ENCODE data around the gene CAMK2B.

The CAMK2B gene

GRCh38 chr7:44231088-44231487, 94.3 kb downstream of the CAMK2B start:
- TF ChIP-seq SPI1 (IDR thresholded peaks at IDR 0.05; ENCODE audit: low read depth, low read length) = no peak
- DNase-seq (ENCODE audit: insufficient read length, low spot score) = no peak
- no peak for FAIRE-seq

- no peak for FAIRE-seq
- DNase-seq (ENCODE audit: insufficient read length, low spot score) = no peak
- TF ChIP-seq TAF1 (IDR thresholded peaks at IDR 0.05; ENCODE audit: low read depth, low read length) (no peak), POLR2A (IDR thresholded peaks at IDR 0.05; ENCODE audit: low read depth, low read length) (no peak), PAX5 (IDR thresholded peaks at IDR 0.05; ENCODE audit: insufficient read depth, low read length, severe bottlenecking) (no peak), SPI1 (IDR thresholded peaks at IDR 0.05; ENCODE audit: low read depth, low read length) (no peak), POU2F2 (IDR thresholded peaks at IDR 0.05; ENCODE audit: low read depth, low read length) (no peak), POLR2AphosphoS5 (IDR thresholded peaks at IDR 0.05; ENCODE audit: low read depth, low read length) (no peak)
These were observed 95.1 kb downstream of the CAMK2B start for GRCh38 chr7:44230286-44230685.

GRCh38 chr7:44229546-44230105, 95.8 kb downstream of the CAMK2B start:
- DNase-seq (ENCODE audit: insufficient read length, low spot score) (no peak), FAIRE-seq (no peak)
- no peak for TF ChIP-seq POU2F2 (IDR thresholded peaks at IDR 0.05; ENCODE audit: low read depth, low read length)
- no peak for TF ChIP-seq POLR2A (IDR thresholded peaks at IDR 0.05; ENCODE audit: low read depth, low read length)
- TF ChIP-seq SPI1 (IDR thresholded peaks at IDR 0.05; ENCODE audit: low read depth, low read length) = no peak
- no peak for TF ChIP-seq POLR2AphosphoS5 (IDR thresholded peaks at IDR 0.05; ENCODE audit: low read depth, low read length)
- no peak for TF ChIP-seq TAF1 (IDR thresholded peaks at IDR 0.05; ENCODE audit: low read depth, low read length)
- no peak for TF ChIP-seq PAX5 (IDR thresholded peaks at IDR 0.05; ENCODE audit: insufficient read depth, low read length, severe bottlenecking)

GRCh38 chr7:44228571-44229350, 96.6 kb downstream of the CAMK2B start:
- FAIRE-seq = no peak
- TF ChIP-seq TAF1 (IDR thresholded peaks at IDR 0.05; ENCODE audit: low read depth, low read length) = no peak
- TF ChIP-seq POLR2A (IDR thresholded peaks at IDR 0.05; ENCODE audit: low read depth, low read length) = no peak
- no peak for TF ChIP-seq POLR2AphosphoS5 (IDR thresholded peaks at IDR 0.05; ENCODE audit: low read depth, low read length)
- TF ChIP-seq SPI1 (IDR thresholded peaks at IDR 0.05; ENCODE audit: low read depth, low read length) = no peak
- TF ChIP-seq POU2F2 (IDR thresholded peaks at IDR 0.05; ENCODE audit: low read depth, low read length) = no peak
- TF ChIP-seq PAX5 (IDR thresholded peaks at IDR 0.05; ENCODE audit: insufficient read depth, low read length, severe bottlenecking) = no peak

DNA sequence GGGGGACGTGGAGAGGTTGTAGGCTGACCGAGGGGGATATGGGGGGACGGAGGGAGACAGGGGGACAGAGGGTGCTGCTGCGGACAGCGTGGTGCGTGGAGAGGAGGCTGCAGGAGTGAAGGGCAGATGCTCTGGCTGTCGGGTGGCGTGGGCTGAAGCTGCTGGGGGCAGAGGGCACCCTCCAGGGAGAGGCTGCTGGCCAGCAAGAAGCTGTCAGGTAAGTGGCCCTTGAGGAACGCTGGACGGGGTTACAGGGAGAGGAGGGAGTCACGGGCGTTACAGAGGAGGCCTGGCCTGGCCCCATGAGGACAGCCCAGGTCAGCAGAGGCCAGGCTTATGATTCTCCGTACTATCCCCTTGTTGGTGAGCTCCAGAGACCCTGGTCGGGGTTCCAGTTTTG, 97.5 kb downstream of the CAMK2B start:
- no peak for DNase-seq (ENCODE audit: insufficient read length, low spot score)
- FAIRE-seq = no peak
- no peak for TF ChIP-seq POU2F2 (IDR thresholded peaks at IDR 0.05; ENCODE audit: low read depth, low read length)
- TF ChIP-seq SPI1 (IDR thresholded peaks at IDR 0.05; ENCODE audit: low read depth, low read length) = no peak
- no peak for TF ChIP-seq POLR2AphosphoS5 (IDR thresholded peaks at IDR 0.05; ENCODE audit: low read depth, low read length)
- TF ChIP-seq PAX5 (IDR thresholded peaks at IDR 0.05; ENCODE audit: insufficient read depth, low read length, severe bottlenecking) = no peak
- no peak for TF ChIP-seq POLR2A (IDR thresholded peaks at IDR 0.05; ENCODE audit: low read depth, low read length)

More at GRCh38 chr7:44228571-44229350, 96.6 kb downstream of the CAMK2B start:
- DNase-seq (ENCODE audit: insufficient read length, low spot score) = no peak

DNA sequence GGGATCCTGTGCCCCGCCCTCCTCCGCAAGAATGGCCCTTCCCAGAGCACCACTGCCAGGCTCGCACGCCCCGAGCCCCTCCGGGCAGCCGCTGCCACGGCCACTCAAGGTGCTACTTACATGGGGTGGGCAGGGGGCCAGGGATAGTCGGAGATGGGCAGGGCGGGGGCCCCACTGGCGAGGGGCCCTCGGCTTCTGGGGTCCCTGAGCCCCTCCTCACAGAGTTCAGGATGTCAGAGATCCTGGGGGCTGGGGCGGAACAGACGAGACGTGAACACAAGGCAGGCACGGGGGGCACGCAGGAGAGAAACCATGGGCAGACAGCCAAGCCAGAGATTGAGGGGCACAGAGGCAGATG, 99.0 kb downstream of the CAMK2B start:
- DNase-seq (ENCODE audit: insufficient read length, low spot score) = no peak
- TF ChIP-seq POLR2A (IDR thresholded peaks at IDR 0.05; ENCODE audit: low read depth, low read length) (no peak), SPI1 (IDR thresholded peaks at IDR 0.05; ENCODE audit: low read depth, low read length) (no peak), POU2F2 (IDR thresholded peaks at IDR 0.05; ENCODE audit: low read depth, low read length) (no peak), TAF1 (IDR thresholded peaks at IDR 0.05; ENCODE audit: low read depth, low read length) (no peak), POLR2AphosphoS5 (IDR thresholded peaks at IDR 0.05; ENCODE audit: low read depth, low read length) (no peak), PAX5 (IDR thresholded peaks at IDR 0.05; ENCODE audit: insufficient read depth, low read length, severe bottlenecking) (no peak)
- no peak for FAIRE-seq

DNA sequence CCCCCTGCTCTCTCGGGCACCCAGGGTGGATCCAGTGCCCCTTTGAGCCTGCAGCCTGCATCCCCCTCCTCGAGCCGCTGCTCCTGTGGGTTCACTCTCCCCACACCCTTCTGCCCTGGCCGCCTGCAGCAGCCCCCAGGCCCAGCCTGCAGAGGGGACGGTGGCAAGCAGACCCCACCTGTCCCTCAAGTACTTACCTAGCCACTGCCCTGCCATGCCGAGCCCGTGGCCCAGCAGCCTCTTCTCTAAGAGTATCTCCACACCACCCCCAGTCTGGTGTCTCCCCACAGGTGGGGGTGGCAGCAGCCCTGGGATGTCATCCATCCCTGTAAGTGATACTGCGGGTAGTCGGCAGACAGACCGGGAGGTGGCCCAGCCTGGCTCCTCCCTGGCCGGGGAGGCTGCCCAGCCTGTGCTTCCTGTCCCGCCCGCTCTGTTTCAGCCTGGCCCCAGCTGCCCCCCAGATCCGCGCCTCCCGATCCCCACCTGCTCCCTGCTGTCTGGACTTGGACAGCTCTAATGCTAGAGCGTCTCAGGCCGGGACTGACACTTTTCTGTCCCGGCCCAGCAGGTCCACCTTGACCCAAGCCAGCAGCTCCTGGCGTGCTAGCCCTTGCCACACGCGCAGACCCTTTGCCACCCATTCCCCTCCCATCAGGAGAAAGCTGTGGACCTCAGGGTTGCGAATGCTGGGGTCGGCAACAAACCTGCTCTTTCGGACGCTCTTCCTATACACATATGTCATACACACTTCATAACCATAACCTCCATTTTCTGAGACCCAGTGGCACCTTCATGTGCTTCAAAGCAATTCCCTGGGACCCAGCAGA, 99.6 kb downstream of the CAMK2B start:
- FAIRE-seq = no peak
- no peak for DNase-seq (ENCODE audit: insufficient read length, low spot score)
- TF ChIP-seq SPI1 (IDR thresholded peaks at IDR 0.05; ENCODE audit: low read depth, low read length) (no peak), POU2F2 (IDR thresholded peaks at IDR 0.05; ENCODE audit: low read depth, low read length) (no peak), POLR2AphosphoS5 (IDR thresholded peaks at IDR 0.05; ENCODE audit: low read depth, low read length) (no peak), TAF1 (IDR thresholded peaks at IDR 0.05; ENCODE audit: low read depth, low read length) (no peak), PAX5 (IDR thresholded peaks at IDR 0.05; ENCODE audit: insufficient read depth, low read length, severe bottlenecking) (no peak), POLR2A (IDR thresholded peaks at IDR 0.05; ENCODE audit: low read depth, low read length) (no peak)

DNA sequence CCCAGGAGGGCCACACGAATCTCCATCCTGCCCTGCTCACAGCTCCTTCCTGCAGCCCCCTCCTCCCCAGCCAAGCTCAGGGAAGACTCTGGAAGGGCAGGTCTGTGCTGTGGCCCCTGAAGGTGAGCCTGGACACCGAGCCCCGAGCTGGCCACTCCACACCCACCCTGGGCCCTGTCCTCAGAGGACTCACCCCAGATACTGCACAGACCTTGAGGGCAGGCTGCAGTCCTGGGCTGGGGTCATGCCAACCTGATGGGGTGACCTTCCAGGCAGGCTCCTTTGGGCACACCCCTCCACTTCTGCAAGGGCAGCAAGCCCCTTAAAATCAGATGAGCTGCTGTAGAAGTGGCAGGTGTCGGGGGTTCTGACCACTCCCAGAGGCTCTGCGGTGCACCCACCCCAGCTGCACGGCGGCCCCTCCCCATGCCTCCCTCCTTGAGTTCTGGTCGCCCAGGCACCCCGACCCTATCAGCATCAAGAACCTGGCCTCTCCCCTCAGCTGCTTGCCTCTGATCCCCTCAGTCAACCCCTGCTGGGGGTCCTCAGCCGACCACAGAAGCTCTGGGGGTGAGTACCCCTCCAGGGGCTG, 100.3 kb downstream of the CAMK2B start:
- TF ChIP-seq SPI1 (IDR thresholded peaks at IDR 0.05; ENCODE audit: low read depth, low read length) (no peak), POU2F2 (IDR thresholded peaks at IDR 0.05; ENCODE audit: low read depth, low read length) (no peak), POLR2A (IDR thresholded peaks at IDR 0.05; ENCODE audit: low read depth, low read length) (no peak), POLR2AphosphoS5 (IDR thresholded peaks at IDR 0.05; ENCODE audit: low read depth, low read length) (no peak), TAF1 (IDR thresholded peaks at IDR 0.05; ENCODE audit: low read depth, low read length) (no peak)
- FAIRE-seq = no peak
- no peak for DNase-seq (ENCODE audit: insufficient read length, low spot score)
